Measurements from ENCODE around the gene GNAZ.
"Not testable (repeated sequence)": the region's sequence is repeated elsewhere in the genome, so short reads cannot be mapped to it uniquely, and the experiment has no call there.

GNAZ gene

DNA sequence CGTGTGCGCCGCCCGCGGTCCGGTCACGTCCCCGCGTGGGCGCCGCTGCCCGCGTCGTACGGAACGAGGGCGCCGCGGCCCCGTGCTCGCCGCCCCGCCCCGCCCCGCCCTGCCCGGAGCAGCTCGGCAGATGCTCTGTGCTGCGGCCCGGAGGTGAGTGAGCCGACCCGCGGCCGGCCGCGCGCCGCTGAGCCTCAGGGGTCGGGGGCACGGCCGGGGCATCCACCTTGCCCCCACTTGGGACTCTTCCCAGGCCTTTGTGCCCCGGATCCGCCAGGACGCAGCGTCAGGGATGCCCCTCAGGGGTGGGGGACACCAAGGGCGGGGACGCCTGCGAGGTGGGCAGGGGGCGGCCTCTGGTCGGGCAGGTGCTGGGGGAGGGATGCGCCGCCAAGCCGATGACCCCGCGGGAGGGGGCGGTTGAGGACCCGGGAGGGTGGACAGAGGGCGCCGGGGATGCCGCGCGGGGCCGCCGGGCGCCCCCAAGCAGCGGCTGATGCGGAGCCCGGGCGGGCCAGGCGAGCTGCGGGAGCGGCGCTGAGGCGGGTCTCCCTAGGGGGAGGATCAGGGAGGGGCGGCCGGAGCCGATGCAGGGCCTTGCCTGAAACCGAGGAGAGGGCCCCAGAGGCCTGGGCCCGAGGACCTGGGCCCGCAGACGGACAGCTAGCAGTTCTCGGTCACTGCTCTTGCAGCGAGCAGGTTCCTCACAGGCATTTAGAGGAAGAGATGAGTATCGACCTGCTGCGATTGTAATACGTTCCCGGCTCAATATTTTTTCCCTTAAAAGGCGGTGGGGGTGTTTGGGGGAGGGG lies at the start of gene GNAZ:
GNAZ (plus strand) TSS at position 102 of the 812 bp plus-strand sequence. CDS start 25,177 bp downstream, outside the sequence.
- no peak for DNase-seq

DNA sequence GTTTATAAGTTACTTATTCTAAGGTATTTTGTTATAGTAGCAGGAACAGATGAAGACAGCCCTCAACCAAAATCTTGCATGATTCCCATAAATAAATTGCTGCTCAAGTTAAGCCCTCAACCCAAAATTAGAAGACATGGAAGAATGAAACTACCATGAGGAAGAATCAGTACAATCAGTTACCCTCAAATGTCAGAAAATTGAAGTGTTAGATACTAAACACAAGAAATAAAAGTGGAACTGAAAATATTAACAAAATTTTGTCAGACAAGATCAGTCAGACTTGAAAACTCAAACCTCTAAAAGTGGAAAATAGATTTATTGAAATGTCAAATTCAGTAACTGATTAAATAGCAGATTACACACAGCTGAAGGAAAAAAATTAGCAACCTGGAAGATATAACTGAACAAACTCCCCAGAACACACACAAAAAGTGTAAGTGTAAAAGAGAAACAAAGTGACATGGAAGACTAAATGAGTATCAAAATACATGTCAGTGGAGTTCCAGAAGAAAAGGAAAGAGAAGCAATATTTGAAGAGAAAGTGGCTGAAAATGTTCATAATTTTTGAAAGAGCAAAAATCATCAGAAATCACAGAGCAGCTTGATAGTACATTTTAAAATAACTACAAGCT lies 49.5 kb upstream of the GNAZ start:
- DNase-seq = no peak

DNA sequence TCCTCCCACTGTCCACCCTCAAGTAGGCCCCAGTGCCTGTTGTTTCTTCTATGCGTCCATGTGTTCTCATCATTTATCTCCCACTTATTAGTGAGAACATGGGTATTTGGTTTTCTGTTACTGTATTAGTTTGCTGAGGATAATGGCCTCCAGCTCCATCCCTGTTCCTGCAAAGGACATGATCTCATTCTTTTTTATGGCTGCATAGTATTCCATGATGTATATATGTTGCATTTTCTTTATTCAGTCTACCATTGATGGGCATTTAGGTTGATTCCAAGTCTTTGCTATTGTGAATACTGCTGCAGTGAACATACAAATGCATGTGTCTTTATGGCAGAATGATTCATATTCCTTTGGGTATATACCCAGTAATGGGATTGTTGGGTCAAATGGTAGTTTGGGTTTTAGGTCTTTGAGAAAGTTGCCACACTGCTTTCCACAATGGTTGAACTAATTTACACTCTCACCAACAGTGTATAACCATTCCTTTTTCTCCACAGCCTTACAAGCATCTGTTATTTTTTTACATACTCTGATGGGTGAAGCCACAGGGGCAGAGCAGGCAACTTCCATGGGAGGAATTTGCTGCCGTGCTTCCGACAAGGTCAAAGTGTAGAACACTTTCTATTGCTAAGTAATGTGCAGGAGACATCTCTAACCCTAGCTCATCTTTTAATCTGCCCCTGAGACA lies 48.5 kb upstream of the GNAZ start:
- not testable (repeated sequence) for DNase-seq

DNA sequence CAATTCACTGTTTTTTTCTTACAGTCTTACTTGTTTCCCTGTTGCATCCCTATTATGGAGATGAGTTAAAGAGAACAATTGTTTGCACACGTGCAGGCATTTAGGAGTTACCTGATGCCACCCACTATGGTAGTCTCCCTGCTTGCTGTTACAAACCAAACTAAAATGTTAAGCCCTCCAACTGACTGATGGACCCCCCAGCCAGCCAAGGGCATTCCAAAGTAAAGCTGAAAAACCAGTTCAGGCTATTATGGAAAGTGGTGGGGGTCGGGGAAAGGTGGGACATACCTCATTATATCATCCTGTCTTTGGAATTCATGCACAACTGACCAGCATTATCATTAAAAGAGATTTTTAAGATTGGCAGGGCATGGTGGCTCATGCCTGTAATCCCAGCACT lies 47.0 kb upstream of the GNAZ start:
- DNase-seq = no peak

DNA sequence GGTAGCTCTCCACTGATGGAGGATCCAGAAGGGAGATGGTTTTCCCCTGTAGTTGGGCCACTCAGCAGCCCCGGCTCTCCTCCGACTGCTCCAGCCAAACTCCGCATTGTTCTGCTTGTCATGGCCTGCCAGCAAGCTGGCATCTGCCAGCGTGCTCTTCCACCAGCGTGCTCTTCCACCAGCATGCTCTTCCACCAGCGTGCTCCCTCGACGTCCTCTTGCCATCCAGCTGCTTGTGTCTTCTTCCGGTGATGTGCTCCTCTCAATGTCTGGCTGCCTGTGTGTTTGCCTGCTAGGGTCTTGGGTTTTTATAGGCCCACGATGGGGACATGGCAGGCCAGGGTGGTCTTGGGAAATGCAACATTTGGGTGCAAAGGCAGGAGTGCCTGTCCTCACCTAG lies 43.5 kb upstream of the GNAZ start:
- no peak for DNase-seq

DNA sequence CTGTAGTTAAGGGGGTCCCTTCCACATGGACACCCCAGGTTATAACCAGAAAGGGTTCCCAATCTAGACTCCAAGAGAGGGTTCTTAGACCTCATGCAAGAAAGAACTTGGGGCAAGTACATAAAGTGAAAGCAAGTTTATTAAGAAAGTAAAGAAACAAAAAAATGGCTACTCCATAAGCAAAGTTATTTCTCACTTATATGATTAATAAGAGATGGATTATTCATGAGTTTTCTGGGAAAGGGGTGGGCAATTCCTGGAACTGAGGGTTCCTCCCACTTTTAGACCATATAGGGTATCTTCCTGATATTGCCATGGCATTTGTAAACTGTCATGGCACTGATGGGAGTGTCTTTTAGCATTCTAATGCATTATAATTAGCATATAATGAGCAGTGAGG lies 42.5 kb upstream of the GNAZ start:
- not testable (repeated sequence) for DNase-seq

DNA sequence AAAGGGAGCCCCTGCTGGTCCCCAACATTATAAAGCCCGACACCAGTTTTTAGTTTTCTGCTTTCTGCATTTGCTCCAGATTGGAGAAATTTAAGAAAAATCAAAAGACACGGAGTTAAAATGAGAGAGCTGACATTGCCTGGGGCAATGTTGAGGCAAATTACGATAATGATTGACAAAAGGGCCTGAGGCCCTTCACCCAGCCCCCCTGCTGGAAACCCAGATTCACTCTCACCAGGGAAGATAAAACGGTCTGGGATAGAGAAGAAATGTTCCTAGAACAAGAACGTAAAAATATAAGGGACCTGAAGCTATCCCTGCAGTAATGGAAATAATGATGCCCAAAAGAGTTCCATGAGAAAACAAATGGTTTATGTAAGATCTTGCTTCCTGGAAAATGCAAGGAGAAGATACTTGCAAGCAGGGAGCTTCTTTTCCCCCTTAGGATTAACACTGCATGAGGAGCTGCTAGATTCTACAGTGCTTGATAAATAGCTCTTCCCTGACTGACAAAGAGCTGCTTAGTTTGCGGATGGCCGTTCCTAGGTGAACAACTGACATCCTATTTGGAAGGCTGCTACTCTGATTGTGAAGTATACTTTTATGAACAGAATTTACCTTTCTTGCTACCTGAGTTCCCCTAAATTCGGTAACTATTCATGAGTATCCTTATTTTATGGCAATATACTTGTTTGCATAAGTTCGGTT lies 40.6 kb upstream of the GNAZ start:
- DNase-seq = no peak

DNA sequence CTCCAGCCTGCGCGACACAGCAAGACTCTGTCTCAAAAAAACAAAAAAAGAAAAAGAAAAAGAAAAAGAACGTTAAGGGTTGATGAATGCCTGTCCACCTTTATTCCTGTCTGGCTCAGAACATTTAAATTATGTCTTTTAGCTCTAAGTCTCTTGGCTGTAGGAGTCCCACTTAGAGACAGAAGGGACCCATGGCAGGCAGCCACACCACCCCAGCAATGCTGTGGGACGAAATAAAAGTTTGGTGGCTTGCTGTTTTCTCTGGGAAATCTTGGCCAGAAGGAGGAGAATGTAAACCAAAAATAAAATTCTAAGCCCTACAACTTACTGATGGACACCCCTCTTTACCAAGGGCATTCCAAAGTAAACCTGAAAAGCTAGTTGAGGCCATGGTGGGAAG lies 38.9 kb upstream of the GNAZ start:
- DNase-seq = no peak

DNA sequence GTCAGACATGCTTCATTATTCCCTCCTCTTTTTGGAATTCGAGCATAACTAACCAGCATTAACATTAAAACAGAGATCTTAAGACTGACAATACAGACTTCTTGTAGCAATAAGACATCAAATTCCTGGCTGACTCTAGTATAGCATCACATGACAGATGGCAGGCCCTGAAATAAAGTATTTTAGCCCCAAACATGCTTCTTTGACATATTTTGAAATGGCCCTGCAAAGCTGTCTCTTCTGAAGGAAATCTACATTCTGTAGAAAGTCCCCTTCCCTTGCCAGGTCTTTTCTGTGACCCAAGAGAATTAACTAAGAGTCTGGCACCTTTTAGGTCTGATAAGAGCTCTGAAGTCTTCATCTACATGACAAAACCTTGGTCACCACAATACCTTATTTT lies 38.5 kb upstream of the GNAZ start:
- no peak for DNase-seq

DNA sequence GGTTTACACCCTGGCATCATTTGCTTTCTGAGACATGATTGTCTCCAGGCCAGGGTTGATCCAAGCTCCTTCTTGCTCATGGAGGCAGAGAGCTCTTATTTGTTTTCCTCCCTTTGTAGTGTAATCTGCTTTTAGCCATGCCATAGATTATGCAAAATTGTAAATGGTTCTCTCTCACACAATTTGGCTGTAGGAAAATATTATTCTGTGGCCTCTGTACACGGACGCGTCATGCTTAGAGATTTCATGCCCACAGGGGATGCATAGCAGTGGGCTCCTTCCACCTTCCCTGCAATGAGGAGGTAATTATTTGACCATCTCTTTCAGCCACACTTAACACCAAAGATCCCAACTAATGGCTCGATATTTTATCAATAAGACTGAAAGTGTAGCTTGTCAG lies 37.7 kb upstream of the GNAZ start:
- no peak for DNase-seq

DNA sequence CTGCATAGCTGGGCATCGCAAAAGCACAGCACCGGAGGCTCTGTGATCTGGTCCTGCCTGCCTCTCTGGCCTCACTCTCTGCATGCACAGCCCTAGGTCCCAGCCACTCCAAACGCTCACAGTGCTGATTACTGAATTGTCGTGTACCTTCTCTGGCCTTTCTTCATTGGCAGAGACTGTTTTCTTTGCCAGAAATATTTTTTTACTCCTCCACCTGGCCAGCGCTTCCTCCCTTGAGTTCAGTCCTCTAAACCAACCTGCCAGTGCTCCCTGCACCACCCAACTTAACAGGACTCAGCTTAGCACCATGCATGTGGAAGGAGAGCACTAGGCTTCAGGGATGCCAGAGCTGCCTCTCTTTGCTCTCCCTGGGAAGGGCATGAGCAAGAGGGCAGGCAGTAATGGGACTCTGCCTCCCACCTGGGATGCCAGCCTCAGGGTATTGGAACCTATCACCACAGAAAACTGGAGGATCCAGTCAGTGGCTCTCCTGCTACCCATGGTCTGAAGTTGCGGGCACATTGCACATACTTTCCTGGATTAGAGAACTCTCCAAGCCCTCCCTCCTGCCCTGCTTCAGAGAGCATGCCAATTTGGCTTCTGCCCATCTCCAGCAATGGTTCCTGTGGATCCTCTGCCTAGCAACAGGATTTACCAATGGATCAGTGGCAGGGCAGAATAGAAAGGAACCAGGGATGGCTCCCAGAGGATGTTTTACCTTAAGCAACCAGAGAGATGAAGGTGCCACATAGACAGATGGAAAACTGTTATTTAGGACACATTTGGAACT lies 37.0 kb upstream of the GNAZ start:
- DNase-seq = no peak

DNA sequence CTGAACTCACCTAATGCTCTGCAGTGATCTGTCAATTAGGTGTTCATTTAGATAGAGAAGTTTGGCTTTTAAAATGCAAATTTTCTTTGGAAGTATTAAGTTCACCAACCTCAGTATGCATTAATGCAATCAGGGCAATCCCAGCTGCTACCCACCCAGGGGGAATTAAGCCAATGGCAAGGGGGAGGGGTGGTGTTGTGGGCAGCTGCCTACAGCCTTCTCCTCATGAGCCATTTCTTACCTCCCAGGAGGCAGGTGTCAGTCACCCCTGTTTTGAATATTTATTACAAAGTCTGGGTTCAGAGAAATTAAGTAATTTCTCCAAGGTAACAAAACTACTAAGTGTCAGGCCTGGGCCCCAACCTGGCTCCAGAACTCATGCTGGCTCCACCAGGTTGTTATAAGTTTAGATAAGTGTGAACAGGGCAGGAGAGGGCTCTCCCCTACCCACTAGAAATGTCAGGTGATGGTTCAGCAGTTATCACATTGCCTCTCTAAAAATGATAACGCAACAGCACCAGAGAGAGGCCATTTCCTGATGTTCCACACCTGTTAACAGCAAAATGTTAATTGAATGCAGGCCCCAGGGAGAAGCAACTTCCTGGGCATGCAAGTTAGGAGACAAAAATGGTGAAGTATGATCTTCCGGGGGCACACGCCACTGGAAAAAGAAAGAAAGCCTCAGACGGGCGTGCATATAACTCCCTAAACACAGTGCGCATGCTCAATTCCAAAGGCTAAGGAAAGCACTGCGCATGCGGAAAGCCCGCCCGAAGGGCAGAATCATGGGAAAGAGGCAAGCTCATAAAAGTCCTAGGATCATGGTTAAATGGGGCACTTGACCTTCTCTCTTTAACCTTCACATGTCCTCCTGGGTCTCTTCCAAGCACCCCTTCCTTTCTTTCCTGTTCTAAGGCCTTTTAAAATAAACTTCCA lies 35.4 kb upstream of the GNAZ start:
- no peak for DNase-seq

DNA sequence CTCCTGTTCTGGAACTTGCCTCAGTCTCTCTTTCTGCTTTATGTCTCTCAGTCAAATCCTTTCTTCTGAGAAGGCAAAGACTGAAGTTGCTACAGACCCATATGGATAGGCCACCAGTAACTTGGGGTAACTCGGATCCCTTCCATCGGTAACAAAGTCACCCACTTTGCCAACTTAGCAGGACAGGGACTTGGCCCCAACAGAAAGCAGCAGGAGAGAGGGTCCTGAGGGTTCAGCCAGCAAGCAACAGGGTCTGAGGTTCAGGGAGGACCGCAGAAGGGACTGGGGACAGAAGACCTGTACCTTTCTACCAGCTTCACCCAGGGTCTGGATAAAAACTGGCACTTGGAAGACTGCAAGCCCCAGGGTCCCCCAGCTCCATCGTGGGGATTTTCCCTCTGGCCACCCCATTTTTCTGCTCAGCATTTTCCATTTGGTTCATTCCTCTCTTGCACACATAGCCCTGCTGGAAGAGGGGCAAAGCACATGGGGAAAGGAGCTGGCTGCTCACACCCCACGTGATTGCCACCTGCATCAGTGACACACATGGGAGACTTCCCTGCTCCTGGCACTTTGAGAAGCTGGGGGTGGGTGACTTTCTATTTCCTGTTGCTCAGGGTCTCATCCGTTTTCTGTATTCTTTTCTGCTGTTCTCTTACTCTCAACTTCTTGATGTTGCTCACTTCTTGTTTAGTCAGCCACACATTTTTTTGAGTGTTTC lies 34.6 kb upstream of the GNAZ start:
- peak; percentile 50 for DNase-seq

DNA sequence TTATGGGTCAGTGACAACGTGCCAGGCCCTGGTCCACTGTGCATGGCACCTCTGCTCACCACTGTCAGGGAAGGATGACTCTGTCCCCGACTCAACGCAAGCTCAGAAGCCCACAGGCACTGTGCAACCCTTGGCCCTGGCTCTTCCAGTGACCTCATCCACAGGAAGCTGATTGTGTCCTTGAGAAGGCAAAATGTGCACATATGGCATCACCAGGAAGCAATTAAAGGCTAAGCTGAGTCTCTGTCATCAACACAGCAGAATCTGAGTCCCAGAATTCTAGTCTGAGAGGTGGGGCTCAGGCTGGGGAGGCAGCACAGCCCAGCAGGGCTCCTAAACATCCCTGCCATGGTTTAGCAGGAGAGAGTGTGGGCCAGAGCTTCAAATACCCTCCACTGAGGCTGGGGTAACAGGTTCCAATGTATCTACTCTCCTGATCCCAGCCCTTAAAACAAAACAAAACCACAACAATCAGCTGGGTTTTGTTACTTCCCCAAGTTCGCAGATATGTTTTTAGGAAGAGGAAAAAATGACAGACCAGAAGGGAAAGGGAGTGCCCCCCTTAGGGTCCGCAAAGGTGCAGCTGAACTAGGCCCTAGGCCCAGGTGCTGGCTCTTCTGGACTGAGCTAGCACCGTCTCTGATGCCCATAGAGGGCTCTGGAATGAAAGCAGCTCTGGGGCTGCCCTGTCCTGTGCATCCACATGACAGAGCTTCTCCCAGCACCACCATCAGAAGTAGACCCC lies 33.5 kb upstream of the GNAZ start:
- no peak for DNase-seq

DNA sequence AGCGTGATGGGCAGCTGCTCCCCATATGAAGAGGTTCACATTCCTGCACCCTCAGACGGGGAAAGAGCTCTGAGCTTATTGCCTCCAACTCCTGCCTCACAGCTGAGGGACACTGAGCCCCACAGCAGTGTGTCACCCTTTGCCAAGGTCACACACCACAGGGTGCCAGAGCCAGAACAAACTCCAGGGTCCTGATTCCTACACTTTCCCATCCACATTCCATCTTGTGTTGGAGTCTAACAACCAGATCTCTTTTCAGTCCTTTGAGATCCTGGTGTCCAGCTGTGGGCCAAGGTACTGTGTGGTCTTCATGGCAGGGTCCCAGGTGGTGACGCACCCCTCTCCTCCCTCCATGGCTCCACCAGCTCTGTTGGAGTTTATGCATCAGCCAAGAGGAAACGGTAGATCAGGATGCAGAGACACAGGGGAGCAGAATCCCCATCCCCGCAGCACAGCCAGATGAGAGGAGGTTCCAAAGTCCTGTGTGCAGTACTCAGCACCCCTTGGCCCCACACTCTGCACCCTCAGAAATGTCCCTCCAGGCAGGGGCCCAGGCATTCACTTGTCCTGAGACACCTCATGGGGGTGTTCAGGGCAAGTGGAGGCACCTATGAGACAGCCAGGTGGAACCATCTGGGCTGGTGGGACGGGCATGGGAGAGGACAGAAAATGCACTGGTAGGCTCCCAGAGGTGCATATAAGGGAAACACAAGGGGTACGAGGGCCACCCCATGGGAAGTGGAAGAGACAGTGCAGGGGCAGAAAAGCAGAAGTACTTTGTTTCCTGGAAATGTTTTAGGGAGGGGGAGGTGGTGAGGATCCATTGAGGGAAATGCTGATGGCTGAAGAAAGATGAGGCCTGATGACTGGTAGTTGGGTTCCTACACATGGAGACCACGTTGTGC lies 32.6 kb upstream of the GNAZ start:
- no peak for DNase-seq

DNA sequence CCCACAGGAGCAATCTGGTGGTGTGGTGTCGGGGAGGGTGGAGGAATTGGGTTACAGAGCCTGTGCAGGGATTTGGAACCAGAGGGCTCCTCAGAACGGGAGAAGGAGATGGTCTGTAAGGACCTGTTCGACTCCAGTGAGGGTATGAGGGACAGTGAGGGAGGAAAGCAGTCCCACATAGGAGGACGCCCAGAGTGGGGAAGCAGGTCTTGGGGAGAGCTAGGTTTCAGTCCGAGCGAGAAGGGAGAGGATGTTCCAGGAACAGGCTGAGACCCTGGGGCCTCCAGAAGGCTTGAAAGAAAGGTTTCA lies 32.0 kb upstream of the GNAZ start:
- DNase-seq = no peak

DNA sequence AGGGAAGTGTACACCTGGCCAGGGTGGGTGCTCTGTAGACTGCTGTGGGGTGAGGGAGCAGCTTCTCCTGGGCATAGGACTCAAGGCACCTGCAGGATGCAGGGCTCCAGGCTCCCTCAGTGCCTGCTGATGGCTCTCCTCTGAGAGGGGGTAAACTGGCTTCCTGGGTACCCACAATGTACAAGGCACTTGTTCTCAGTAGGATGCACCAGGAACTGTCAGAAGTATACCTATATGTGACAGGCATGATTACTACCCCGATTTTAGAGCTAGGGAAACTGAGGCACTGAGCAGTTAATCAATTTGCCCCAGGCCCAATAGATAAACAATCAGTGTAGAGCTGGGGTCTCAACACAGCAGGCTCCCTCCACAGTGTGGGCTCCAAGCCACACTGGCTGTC lies 31.4 kb upstream of the GNAZ start:
- DNase-seq = no peak

DNA sequence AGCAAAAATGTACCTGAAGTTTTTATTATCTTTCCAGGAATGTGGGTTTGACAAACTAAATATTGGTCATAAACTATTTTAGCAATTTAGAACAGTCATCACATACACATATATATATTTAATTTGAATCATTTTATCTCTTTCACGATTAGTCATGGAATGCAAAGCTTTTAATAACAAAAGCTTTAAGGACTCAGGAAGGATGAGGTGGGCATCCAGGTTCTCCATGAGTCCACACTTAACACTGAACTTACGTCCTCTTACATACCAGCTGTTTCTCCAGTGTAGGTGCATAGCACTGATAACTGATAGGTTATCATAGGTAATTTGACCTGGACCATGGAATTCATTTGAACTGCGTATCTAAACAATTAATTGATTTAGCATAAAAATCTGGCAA lies 28.1 kb upstream of the GNAZ start:
- no peak for DNase-seq

DNA sequence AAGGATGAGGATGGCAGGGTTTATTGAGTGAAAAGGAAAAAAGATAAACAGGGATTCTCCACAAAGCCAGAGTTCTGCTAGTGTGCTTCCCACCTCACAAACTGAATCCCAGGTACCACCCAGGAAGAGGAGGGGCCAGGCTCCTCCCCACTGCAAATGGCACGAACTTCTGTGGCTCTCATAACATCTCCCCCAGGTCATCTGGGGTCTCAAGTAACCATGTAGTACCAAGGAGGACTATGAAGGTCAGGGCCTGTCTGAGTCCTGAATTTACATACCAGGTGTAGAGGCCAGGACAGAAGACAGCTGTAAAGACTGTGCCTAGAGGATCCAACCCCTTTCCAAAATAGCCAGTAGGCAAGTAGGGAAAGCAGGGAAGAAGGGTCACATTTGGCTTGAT lies 25.7 kb upstream of the GNAZ start:
- no peak for DNase-seq

All from stimulated activated CD4-positive, alpha-beta T cell treated with anti-CD3 and anti-CD28 coated beads, Interleukin-1b, Interleukin-23, amount 100 ng/mL, for 48 hours (primary cell).